22Rv1 (cell line): ENCODE results near the gene GTF2I.
"Not testable (repeated sequence)": the region's sequence is repeated elsewhere in the genome, so short reads cannot be mapped to it uniquely, and the experiment has no call there.

Experiments used
- ZFX ChIP-seq: fragments of 450-650 bp; IDR thresholded peaks from 2 replicates; pipeline ENCODE4 v1.6.1; 2017; ENCODE audit warnings: antibody characterized with exemption, borderline replicate concordance
- TF ChIP-seq, protein P1 (sequence below): fragments of 450-650 bp; IDR thresholded peaks from 2 replicates; pipeline ENCODE4 v1.5.1; 2017; ENCODE audit warnings: mild to moderate bottlenecking

DNA sequence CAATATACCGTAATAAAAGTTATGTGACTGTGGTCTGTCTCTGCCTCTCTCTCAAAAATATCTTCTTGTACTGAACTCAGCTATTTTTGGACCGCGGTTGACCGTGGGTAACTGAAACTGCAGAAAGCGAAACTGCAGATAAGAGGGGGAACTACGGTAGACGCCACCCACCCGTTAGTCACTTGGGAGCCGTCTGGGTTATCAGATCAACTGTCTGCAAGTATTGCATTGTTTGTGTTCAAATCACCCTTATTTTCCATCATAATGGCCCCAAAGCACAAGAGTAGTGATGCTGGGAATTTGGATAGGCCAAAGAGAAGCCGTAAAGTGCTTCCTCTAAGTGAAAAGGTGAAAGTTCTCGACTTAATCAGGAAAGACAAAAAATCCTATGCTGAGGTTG, 7.5 kb upstream of the GTF2I start:
- TF ChIP-seq, protein P1, sequence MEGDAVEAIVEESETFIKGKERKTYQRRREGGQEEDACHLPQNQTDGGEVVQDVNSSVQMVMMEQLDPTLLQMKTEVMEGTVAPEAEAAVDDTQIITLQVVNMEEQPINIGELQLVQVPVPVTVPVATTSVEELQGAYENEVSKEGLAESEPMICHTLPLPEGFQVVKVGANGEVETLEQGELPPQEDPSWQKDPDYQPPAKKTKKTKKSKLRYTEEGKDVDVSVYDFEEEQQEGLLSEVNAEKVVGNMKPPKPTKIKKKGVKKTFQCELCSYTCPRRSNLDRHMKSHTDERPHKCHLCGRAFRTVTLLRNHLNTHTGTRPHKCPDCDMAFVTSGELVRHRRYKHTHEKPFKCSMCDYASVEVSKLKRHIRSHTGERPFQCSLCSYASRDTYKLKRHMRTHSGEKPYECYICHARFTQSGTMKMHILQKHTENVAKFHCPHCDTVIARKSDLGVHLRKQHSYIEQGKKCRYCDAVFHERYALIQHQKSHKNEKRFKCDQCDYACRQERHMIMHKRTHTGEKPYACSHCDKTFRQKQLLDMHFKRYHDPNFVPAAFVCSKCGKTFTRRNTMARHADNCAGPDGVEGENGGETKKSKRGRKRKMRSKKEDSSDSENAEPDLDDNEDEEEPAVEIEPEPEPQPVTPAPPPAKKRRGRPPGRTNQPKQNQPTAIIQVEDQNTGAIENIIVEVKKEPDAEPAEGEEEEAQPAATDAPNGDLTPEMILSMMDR: not testable (repeated sequence)
- TF ChIP-seq ZFX: not testable (repeated sequence)
